Measurements from ENCODE around the gene ZNF57.

Gene ZNF57

DNA sequence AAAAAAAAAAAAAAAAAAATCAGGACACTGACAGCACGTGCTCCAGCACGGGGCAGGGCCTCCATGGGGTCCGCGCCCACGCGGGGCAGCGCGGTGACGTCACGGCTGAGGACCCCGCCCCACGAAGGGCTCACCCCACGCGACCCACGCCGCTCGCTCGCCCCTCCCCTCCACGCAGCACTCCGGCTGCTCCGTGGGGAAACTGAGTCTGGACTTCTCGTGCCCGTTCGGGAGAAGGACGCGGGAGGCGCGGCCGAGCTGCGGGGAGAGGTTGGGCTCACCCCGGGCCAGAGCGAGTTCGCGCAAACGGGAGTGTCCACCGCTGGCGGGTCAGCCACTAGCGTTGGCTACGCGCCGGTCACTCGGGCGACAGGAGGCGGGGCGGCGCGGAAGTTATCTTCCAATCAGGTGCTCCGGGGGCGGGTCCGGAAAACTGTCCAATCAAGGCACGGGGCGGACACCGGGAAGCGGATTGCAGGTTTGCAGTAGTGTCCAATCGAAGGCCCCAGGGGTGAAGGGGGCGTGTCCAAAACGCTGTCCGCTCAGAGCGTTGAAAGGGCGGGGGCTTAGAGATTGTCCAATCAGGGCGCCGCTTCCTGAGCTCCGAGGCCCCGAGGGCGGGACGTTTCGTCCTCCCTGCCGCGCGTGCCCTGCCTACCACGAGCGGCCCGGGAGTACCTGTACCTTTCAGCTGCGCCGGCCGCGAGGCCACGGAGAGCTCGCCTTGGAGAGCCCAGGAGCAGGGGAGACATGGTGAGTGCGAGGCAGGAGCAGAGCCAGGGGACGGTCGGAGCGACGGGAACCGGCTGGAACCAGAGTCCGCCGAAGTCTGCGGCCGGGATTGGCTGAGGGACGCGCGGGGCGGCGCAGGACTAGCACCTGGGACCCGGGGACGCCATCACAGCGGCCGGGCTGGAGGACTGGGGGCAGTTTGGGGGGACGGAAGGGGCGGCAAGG lies at the start of gene ZNF57:
TSS of gene ZNF57 (plus strand) at position 633 of the 957 bp plus-strand sequence. CDS start at position 751, 118 bp downstream.
- peak; percentile 100 for DNase-seq (ENCODE audit: low spot score)

GRCh38 chr19:2852598-2852997 lies 48.1 kb upstream of the ZNF57 start:
- DNase-seq (ENCODE audit: low spot score) = no peak

DNA sequence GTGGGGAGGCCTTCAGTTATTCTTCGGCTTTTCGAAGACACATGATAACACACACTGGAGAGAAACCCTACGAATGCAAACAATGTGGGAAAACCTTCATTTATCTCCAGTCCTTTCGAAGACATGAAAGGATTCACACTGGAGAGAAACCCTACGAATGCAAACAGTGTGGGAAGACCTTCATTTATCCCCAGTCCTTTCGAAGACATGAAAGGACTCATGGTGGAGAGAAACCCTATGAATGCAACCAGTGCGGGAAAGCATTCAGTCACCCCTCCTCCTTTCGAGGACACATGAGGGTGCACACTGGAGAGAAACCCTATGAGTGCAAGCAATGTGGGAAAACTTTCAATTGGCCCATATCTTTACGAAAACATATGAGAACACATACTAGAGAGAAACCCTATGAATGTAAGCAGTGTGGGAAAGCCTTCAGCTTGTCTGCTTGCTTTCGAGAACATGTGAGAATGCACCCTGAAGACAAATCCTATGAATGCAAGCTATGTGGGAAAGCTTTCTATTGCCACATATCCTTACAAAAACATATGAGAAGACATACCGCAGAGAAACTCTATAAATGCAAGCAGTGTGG lies 47.6 kb upstream of the ZNF57 start:
- no peak for DNase-seq (ENCODE audit: low spot score)

- DNase-seq (ENCODE audit: low spot score) = no peak
These were observed 45.9 kb upstream of the ZNF57 start for GRCh38 chr19:2854849-2855248.

GRCh38 chr19:2856457-2857050 lies 44.2 kb upstream of the ZNF57 start:
- no peak for DNase-seq (ENCODE audit: low spot score)

DNA sequence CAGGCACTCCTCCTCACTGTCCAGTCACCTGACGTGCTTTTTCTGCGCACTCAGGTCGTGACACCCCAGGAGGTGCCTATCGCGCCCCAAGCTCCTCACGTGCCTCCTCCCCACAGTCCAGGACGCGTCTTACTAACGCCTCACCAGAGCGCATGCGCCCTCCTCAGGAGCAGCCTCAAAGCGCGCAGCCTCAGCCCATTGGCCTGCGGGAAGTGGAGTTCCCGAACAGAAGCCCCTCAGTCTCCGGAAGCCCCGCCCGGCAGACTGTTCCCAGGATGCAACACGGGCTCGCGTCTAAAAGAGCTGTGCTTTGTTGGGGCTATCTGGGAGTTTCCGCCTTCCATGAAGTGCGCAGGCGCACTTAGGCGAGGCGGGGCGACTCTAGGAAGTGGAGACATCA lies 41.9 kb upstream of the ZNF57 start:
- no peak for DNase-seq (ENCODE audit: low spot score)

DNA sequence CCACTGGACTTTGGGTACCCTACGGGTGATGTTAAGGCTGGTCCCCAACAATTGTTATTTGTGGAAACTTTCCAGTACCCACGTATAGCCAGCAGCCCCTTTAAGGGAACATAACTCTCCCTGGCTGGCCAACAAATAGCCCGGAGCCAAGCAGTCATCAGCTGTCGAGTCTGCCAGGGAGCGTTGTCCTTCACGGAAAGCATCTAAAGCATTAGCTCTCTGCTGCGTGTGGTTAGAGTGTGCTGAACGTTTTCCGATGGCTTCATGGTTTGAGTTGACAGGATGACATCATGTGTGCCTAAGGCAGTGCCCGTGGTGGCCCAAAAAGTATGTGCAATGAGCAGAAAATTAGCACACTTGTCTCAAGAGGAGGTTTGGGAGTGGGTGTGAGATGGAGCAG lies 36.9 kb upstream of the ZNF57 start:
- no peak for DNase-seq (ENCODE audit: low spot score)

GRCh38 chr19:2865334-2866100 lies 35.2 kb upstream of the ZNF57 start:
- DNase-seq (ENCODE audit: low spot score) = no peak

DNA sequence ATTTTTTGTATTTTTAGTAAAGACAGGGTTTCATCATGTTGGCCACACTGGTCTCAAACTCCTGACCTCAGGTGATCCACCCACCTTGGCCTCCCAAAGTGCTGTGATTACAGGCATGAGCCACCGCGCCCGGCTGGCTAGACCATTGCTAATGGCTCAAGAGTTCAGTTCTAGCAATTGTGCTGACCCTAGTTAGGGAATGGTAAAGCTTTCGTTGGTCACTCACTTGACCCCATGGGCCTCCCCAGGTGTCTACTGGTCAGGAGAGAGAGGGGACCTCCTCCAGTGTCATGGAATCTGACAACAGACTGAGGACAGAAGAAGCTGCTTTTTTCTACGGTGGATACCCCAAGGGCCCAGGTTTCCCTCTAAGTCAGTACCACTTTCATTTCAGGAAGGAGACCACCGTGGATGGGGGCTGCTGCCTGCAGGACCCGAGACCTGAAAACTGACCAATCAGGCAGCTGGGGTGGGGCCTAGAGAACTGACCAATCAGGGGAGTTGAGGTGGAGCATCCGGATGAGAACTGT lies 34.2 kb upstream of the ZNF57 start:
- no peak for DNase-seq (ENCODE audit: low spot score)

GRCh38 chr19:2867025-2867991 lies 33.4 kb upstream of the ZNF57 start, which contains the start of gene ZNF556:
Gene ZNF556 (plus strand): TSS chr19:2867335. CDS start chr19:2867422, 87 bp downstream.
- DNase-seq (ENCODE audit: low spot score) = peak; percentile 100

DNA sequence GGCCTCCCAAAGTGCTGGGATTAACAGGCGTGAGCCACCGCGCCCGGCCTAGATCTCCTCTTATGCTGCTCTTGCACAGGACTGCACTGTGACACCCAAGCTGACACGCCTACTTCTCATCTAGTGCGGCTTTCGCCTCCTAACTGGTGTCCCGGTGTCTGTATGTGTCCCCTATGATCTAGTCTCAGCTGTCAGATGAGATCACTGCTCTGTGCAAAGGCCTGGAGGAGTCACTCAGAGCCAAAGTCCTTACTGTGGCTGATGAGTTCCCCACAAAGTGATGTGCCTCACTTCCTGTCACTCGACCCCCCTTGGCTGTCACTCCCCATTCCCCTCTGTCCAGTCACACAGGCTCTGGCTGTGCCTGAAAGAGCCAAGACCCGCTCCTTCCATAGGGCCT lies 31.1 kb upstream of the ZNF57 start:
- no peak for DNase-seq (ENCODE audit: low spot score)

- DNase-seq (ENCODE audit: low spot score) = peak; percentile 20
These were observed 28.6 kb upstream of the ZNF57 start for GRCh38 chr19:2872175-2872574.

GRCh38 chr19:2877398-2878331 lies 23.1 kb upstream of the ZNF57 start:
- no peak for DNase-seq (ENCODE audit: low spot score)

GRCh38 chr19:2883686-2884439 lies 16.9 kb upstream of the ZNF57 start:
- no peak for DNase-seq (ENCODE audit: low spot score)

DNA sequence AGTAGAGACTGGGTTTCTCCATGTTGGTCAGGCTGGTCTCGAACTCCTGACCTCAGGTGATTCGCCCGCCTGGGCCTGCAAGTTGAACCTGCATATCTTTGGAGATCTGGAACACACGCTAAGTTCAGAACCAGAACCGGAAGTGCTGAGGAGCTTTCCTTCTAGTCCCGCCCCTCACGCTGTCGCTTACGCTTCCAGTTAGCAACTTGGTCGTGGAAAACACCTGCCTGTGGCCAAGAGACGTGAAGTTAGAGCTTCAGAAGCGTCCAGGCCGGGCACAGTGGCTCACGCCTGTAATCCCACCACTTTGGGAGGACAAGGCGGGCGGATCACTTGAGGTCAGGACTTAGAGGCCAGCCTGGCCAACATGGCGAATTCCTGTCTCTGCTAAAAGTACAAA lies 15.0 kb upstream of the ZNF57 start:
- no peak for DNase-seq (ENCODE audit: low spot score)

GRCh38 chr19:2887391-2887914 lies 13.3 kb upstream of the ZNF57 start:
- DNase-seq (ENCODE audit: low spot score) = peak; percentile 93

DNA sequence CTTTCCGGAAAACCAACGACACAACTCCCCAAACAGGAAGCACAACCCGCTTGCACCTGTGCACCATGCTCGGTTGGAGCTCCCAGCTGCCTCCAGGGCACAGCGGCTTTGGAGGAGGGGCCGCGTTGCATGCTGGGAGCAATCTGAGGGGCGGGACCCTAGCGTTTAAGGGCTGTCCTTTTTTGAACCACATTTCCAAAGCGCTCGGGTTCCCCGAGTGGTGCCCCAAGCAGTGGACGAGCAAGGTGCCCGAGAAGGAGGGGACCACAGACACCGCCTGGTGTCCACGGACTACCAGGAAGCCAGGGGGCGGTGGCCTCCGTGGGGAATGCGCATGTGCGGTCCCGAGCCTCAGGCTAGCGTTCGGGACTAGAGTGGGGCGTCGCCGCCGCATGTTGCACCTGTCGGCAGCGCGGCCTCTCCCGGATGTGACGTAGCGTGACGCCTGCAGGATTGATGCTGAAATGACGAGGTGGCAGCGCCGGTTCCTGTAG lies 11.9 kb upstream of the ZNF57 start:
- no peak for DNase-seq (ENCODE audit: low spot score)

DNA sequence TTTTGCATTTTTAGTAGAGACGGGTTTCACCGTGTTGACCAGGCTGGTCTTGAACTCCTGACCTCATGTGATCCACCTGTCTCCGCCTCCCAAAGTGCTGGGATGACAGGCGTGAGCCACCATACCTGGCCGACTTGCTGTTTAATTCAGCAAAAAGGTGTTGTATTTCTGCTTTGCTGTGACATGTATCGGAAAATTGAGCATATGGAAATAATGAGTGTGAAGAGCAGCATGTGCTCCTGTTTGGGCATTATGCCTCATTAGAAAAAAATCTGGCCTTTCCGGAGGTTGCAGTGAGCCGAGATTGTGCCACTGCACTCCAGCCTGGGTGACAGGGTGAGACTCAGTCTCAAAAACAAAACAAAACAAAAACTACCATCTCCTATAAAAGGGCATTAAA lies 10.2 kb upstream of the ZNF57 start:
- peak; percentile 69 for DNase-seq (ENCODE audit: low spot score)
